ENCODE data around the gene GOLGA6B.

- TF ChIP-seq POLR2AphosphoS5 (IDR thresholded peaks at IDR 0.05) (no peak), CTCF (IDR thresholded peaks at IDR 0.05) (no peak)
These were observed 37.8 kb upstream of the GOLGA6B start for GRCh38 chr15:72616491-72617210.
